ENCODE results near the gene VSTM2L.
"Not testable (repeated sequence)": the region's sequence is repeated elsewhere in the genome, so short reads cannot be mapped to it uniquely, and the experiment has no call there.

Gene VSTM2L, protein sequence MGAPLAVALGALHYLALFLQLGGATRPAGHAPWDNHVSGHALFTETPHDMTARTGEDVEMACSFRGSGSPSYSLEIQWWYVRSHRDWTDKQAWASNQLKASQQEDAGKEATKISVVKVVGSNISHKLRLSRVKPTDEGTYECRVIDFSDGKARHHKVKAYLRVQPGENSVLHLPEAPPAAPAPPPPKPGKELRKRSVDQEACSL

DNA sequence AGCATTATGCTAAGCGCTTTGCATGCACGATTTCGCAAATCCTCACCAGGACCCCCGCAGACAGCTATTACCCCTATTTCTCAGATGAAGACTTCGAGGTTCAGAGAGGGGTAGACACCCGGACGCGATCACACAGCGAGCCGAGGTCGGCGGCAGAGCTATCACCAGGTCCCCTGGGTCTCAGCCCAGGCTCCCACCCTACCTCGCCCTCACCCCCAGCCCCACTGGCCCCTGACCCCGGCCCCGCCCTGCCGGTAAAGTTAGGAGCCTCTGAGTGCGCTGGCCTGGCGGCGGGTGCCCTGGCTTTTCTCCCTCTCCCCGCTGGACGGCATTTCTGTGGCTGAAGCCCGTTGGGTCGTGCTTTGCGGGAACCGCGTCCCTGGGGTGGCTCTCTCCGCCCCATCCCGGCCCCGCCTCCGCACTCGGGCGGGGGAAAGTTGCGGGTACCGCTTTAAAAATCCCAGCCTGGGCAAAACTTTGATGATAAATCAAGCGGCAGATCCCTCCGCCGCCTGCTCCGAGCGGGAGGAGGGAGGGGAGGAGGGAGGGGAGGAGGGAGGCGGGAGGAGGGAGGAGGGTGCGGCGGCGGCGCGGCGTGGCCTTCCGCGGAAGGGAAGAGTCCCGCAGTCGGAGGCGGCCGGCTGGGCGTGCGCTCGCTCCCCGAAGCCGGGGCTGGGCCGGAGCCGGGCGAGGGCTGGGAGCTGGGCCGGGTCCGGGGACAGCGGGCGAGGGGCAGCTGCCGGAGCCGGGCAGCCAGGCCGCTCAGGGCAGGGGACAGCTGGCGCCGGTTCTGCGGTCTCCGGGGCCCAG lies at the start of gene VSTM2L:
Gene VSTM2L (plus strand): TSS at position 624 of the 810 bp plus-strand sequence. CDS start 224 bp downstream, outside the sequence.
- TF ChIP-seq CTCF (conservative IDR thresholded peaks at IDR 0.05; ENCODE audit: low read depth) = no peak
- peak; percentile 81 for DNase-seq (ENCODE audit: low spot score)
- ChIA-PET CTCF (interaction anchor here (0.8 to 1.3 kb wide), 3 partner anchors 22 to 338 kb away, joined by 3 read pairs; no protein-coding TSS in a partner anchor), POLR2A (ENCODE audit: low non-redundant PET) (no interaction called here)
- H3K27ac ChIP-seq = no peak within 1 kb of the TSS

- no peak for TF ChIP-seq CTCF (conservative IDR thresholded peaks at IDR 0.05; ENCODE audit: low read depth)
- DNase-seq (ENCODE audit: low spot score) = no peak
- no peak overlapping the region for H3K27ac ChIP-seq
- ChIA-PET CTCF (no interaction called here), POLR2A (ENCODE audit: low non-redundant PET) (no interaction called here)
Measured at GRCh38 chr20:37853823-37854375, 49.0 kb upstream of the VSTM2L start.

DNA sequence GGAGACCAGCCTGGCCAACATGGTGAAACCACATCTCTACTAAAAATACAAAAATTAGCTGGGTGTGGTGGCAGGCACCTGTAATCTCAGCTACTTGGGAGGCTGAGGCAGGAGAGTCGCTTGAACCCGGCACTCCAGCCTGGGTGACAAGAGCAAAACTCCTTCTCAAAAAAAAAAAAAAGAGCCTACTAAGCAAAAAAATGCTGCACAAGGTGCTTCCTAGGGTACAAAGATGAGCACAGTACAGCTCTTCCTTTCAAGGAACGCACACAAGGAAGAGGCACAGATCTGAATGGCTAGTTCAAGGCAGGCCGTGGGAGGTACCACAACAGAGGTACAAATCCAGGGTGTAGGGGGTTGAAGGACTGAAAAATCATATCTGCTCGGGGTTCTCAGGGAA lies 46.9 kb upstream of the VSTM2L start:
- H3K27ac ChIP-seq; DNase-seq (ENCODE audit: low spot score); POLR2A ChIA-PET (ENCODE audit: low non-redundant PET): not testable (repeated sequence)
- CTCF ChIA-PET = interaction anchor here (1.6 kb wide), 1 partner anchor 24 kb away, joined by 3 read pairs; no protein-coding TSS in a partner anchor

GRCh38 chr20:37856932-37857660 lies 45.8 kb upstream of the VSTM2L start:
- H3K27ac ChIP-seq = no peak overlapping the region
- ChIA-PET CTCF (no interaction called here), POLR2A (ENCODE audit: low non-redundant PET) (no interaction called here)
- no peak for TF ChIP-seq CTCF (conservative IDR thresholded peaks at IDR 0.05; ENCODE audit: low read depth)
- DNase-seq (ENCODE audit: low spot score) = no peak

DNA sequence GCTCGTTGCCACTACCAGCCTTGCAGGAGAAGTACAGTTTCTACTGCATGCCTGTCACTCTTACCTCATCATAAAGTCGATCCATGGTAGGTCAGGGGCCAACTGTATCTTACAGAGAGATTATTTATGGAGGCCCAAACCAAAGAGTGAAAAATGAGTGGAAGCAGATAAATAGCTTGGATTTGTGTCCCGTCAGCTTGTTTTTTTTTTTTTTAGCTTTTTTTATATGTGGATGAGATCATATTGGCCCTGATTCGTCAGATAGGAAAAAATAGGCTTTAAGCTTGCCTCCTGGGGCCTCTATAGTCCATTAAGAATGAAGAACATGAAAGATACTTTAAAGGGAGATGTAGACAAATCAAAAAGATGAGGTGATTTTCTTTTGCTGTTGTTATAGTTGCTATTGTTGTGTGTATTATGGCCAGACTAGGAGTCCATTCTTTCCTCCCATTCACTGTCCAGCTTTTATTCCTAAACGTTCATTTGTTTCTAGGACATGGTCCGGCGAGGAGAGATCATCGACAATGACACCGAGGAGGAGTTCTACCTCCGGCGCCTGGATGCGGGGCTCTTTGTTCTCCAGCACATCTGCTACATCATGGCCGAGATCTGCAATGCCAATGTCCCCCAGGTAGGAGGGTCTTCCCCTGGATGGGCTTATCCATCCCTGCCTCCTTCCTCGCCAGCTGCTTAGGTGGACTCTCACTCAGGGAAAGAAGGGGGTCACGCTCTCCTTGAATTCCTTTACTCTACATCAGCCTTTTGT lies 43.3 kb upstream of the VSTM2L start:
- POLR2A ChIA-PET (ENCODE audit: low non-redundant PET) = no interaction called here
- DNase-seq (ENCODE audit: low spot score) = no peak
- no peak for TF ChIP-seq CTCF (conservative IDR thresholded peaks at IDR 0.05; ENCODE audit: low read depth)
- no peak overlapping the region for H3K27ac ChIP-seq
- CTCF ChIA-PET = interaction anchor here (0.6 kb wide), 1 partner anchor 788 kb away, joined by 3 read pairs; no protein-coding TSS in a partner anchor

DNA sequence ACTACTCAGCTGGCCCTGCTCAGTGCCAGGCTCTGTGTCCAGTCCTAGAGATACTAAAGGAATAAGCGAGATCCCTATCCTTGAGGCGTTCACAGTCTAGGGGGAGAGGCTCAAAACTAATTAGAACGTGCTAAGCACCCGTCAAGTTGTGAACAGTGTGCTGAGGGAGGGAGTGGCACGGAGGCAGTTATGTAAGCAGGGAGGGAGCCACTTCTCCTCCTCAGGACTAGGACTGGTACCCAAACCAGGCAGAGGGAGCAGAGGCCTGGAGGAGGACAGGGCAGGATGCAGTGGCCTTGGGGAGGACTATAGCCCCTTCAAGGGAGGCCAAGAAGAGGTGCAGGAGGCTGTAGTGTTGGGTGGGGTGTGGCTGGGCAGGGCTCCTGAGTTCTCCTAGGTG lies 39.6 kb upstream of the VSTM2L start:
- POLR2A ChIA-PET (ENCODE audit: low non-redundant PET) = no interaction called here
- CTCF ChIA-PET = interaction anchor here (0.7 kb wide), 1 partner anchor 14 kb away, joined by 3 read pairs; no protein-coding TSS in a partner anchor
- no peak for DNase-seq (ENCODE audit: low spot score)
- TF ChIP-seq CTCF (conservative IDR thresholded peaks at IDR 0.05; ENCODE audit: low read depth) = no peak
- no peak overlapping the region for H3K27ac ChIP-seq
